GM12872 (cell line): Measurements from ENCODE around the gene CUL1.

Experiments
- TF ChIP-seq, protein P1 (sequence below): IDR thresholded peaks from 3 replicates; pipeline ENCODE4 v1.5.1; 2011; ENCODE audit warnings: low read depth, mild to moderate bottlenecking, low read length, moderate library complexity; ENCODE audit not compliant: insufficient read depth

Gene CUL1

DNA sequence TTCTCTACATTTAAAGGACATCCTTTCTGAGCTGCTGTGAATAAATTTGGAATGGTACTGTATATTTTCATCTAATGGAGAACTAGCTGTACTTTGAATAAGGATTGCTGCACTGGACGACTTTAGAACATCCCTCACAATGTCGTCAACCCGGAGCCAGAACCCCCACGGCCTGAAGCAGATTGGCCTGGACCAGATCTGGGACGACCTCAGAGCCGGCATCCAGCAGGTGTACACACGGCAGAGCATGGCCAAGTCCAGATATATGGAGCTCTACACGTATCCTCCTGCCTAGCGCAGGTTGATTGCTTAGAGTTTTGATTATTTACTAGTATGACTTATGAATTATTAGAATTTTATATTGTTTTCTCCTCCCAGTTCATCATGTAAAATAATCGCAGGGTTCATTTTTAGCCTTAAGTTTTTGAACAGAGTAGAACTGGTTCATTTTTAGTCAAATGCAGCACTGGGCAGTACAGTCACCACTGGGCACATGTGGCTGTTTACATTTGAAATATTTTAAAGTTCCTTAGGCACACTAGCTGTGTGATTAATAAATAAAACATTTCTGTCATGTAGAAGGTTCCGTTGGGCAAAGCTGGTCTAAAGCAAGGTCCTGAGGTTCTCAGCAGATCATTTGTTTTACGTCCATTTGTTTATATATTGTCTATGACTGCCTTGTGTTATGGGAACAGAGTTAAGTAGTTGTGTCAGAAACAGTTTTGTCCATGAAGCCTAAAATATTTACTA lies 31.5 kb downstream of the CUL1 start:
- TF ChIP-seq, protein P1, sequence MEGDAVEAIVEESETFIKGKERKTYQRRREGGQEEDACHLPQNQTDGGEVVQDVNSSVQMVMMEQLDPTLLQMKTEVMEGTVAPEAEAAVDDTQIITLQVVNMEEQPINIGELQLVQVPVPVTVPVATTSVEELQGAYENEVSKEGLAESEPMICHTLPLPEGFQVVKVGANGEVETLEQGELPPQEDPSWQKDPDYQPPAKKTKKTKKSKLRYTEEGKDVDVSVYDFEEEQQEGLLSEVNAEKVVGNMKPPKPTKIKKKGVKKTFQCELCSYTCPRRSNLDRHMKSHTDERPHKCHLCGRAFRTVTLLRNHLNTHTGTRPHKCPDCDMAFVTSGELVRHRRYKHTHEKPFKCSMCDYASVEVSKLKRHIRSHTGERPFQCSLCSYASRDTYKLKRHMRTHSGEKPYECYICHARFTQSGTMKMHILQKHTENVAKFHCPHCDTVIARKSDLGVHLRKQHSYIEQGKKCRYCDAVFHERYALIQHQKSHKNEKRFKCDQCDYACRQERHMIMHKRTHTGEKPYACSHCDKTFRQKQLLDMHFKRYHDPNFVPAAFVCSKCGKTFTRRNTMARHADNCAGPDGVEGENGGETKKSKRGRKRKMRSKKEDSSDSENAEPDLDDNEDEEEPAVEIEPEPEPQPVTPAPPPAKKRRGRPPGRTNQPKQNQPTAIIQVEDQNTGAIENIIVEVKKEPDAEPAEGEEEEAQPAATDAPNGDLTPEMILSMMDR: no peak

DNA sequence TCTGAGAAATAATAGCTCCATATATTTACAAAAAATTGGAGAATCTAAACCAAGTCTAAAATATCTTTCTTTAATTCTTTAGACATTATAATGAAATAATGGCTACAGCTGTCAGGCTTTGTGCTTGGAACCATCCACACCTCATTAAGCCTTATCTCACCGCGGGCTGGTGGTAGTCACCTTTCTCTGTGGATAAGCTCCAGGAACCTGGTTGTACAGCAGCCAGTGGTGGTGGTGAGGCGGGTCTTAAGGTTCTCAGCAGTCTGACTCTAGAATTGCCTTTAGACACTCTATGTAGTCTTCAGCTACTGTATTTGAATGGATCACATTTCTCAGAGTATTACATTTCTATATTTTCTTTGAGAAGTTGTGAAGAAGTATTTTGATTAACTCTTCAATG lies 34.2 kb downstream of the CUL1 start:
- TF ChIP-seq, protein P1: no peak

DNA sequence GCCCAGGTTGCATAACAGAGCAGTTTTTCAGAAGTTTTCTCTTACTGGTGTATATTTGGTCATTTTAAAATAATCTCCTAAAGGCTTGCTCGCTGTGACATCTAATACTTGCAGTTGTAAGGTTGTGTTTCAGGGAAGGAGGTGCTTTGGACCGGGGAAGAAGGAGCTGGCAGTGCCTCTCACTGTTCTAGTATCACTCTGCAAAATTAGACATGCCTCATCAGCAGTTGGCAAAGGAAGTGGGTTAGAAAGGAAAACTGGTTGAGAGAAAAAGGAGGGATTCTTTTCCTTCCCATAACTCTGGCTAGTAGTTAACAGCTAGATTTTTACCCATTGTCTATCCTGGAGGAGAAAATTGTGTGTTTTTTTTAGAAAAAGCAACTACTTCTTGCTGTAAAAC lies 34.8 kb downstream of the CUL1 start:
- TF ChIP-seq, protein P1: no peak

DNA sequence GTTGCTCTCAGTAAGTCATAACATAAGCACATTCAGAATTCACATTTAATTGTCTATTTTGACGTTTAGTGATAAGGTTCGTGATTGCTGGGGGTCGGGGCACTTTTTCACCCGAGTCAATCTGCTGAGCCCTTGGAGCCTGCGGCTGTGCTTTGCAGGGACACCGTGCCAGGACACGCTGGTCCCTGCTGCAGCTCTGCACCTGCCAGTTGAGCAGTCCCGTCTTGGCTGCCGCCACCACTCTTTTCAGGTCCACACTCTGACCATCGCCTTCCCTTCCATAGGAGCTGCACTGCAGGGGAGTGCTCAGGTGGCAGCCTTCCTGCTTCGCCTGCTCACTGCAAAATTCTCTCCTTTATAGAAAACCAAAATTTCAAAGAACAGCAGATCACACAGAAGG lies 36.4 kb downstream of the CUL1 start:
- TF ChIP-seq, protein P1: no peak

DNA sequence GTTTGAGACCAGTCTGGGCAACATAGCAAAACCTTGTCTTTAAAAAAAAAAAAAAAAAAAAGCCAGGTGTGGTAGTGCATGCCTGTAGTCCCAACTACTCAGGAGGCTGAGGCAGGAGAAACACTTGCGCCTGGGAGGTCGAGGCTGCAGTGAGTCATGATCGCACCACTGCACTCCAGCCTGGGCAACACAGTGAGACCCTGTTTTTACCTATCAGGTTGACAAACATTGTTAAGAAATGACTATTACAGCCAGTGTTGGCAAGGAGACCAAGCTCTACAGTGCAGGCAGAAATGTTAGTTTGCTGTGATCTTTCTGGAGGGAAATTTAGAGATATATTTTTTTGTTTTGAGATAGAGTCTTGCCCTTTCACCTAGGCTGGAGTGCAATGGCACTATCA lies 37.3 kb downstream of the CUL1 start:
- TF ChIP-seq, protein P1: no peak

DNA sequence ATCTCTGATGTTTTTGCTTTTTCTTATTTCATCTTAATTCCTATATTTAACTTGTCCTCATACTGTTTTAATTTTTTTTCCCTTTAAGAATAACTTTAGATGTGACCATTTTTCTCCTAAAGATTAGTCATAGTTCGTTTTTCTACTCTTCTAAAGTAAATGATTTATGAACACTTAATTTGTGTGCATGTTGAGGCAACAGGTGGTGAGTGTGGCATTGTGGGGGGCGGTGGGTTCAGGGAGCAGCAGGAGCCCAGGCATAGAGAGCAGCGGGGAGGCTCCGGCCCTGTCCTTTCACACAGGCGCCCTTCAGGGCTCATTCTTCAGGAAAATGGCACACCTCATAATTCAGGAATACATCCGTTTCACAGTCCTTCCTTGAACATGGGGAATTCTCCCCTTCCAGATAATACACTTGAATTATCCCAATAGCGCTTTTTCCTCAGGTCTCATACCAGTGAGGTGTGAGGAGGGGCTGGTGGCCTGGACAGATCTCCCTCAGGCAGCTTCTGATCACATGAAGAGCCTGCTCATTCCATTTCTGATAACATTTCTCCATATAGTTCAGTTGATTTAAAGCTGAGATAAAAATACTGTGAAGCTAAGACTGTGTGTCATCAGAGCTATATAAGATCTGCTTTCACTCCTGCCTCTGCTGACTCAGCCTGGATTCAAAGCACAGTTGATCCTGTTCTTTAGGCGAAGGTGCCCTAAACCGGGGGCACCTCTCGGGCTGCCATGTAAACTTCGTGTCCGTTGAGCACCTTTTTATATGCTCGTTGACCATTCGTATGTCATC lies 40.2 kb downstream of the CUL1 start:
- TF ChIP-seq, protein P1: no peak

- TF ChIP-seq, protein P1: no peak
Observed at GRCh38 chr7:148746135-148746534, 47.4 kb downstream of the CUL1 start.
